Measurements from ENCODE around the gene MTHFD1L. TPM values are rescaled to one million over a fixed set of nuclear protein-coding genes. Genes with fewer than 3 reads are reported as not detected.
A peak's percentile ranks its signal among the peaks of the same experiment; 100 is the strongest.
"Not testable (repeated sequence)": the region's sequence is repeated elsewhere in the genome, so short reads cannot be mapped to it uniquely, and the experiment has no call there.

Gene MTHFD1L
- total and polyA plus RNA-seq, 2 donors (not counting 1 experiment from before 2014, with no cell fraction given) = 36.1 to 48.9 TPM

DNA sequence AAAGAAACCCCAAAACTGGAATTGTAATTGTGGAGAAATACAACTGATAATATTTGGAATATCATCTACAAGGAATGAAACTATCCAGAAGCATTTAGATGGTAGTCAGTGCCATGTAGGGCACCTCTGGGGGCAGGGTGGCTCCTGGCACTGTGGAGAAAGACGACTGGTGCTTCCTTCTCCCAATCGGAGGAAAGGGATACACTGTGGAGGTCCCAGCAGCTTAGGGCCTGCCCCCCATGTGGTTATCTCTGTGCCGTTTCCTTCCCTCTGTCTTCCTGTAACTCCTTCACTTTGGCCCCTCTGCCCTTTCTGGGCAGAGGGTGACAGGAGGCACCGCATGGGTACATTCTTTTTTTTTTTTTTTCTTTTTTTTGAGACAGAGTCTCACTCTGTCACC, 178.4 kb downstream of the MTHFD1L start:
- Histone ChIP-seq H3K27me3 (ENCODE audit: control insufficient read depth, insufficient read depth, low read length) (no peaks in the 10 kb centered on the region), H3K4me1 (ENCODE audit: control insufficient read depth, extremely low read depth, insufficient read depth, low read length) (peaks cover 13% of the 10 kb centered on the region), H2AFZ (ENCODE audit: low read length) (no peak overlapping the region), H3K36me3 (ENCODE audit: control insufficient read depth, insufficient read depth, low read length) (peaks cover under 1% of the 10 kb centered on the region), H3K4me3 (replicated peaks in 1 of 4; ENCODE audit: control extremely low read depth in 1 of 4, insufficient read depth in 1 of 4, low read depth in 3 of 4, low read length in 4 of 4) (no peak overlapping the region), H3K9me3 (ENCODE audit: control insufficient read depth, insufficient read depth, low read depth, low read length) (no peaks in the 10 kb centered on the region), H3K79me2 (ENCODE audit: control insufficient read depth, insufficient read depth, low read length) (no peaks in the 10 kb centered on the region), H3K27ac (ENCODE audit: insufficient read depth, low read length) (peak overlapping the region; percentile 78), H3K4me2 (ENCODE audit: extremely low read depth, insufficient read depth, low read length) (no peak overlapping the region), H3K9ac (ENCODE audit: insufficient read depth, low read length) (no peak overlapping the region), H4K20me1 (ENCODE audit: control insufficient read depth, extremely low read depth, insufficient read depth, low read length) (no peaks in the 10 kb centered on the region)
- no peak for TF ChIP-seq EZH2 (IDR thresholded peaks at IDR 0.05; ENCODE audit: low read length, missing control alignments)
- TF ChIP-seq, protein P1, sequence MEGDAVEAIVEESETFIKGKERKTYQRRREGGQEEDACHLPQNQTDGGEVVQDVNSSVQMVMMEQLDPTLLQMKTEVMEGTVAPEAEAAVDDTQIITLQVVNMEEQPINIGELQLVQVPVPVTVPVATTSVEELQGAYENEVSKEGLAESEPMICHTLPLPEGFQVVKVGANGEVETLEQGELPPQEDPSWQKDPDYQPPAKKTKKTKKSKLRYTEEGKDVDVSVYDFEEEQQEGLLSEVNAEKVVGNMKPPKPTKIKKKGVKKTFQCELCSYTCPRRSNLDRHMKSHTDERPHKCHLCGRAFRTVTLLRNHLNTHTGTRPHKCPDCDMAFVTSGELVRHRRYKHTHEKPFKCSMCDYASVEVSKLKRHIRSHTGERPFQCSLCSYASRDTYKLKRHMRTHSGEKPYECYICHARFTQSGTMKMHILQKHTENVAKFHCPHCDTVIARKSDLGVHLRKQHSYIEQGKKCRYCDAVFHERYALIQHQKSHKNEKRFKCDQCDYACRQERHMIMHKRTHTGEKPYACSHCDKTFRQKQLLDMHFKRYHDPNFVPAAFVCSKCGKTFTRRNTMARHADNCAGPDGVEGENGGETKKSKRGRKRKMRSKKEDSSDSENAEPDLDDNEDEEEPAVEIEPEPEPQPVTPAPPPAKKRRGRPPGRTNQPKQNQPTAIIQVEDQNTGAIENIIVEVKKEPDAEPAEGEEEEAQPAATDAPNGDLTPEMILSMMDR (conservative IDR thresholded peaks at IDR 0.05 in 1 of 2, IDR thresholded peaks at IDR 0.05 in 1 of 2; ENCODE audit: low read depth in 1 of 2, low read length in 2 of 2) = no peak
- DNase-seq (ENCODE audit: low read depth in 2 of 2) = no peak

GRCh38 chr6:151044465-151045441, 179.3 kb downstream of the MTHFD1L start:
- Histone ChIP-seq H4K20me1 (ENCODE audit: control insufficient read depth, extremely low read depth, insufficient read depth, low read length) (no peaks in the 10 kb centered on the region), H3K36me3 (ENCODE audit: control insufficient read depth, insufficient read depth, low read length) (no peaks in the 10 kb centered on the region), H3K79me2 (ENCODE audit: control insufficient read depth, insufficient read depth, low read length) (no peaks in the 10 kb centered on the region), H3K9me3 (ENCODE audit: control insufficient read depth, insufficient read depth, low read depth, low read length) (no peaks in the 10 kb centered on the region), H2AFZ (ENCODE audit: low read length) (no peak overlapping the region), H3K27me3 (ENCODE audit: control insufficient read depth, insufficient read depth, low read length) (no peaks in the 10 kb centered on the region), H3K4me2 (ENCODE audit: extremely low read depth, insufficient read depth, low read length) (no peak overlapping the region), H3K9ac (ENCODE audit: insufficient read depth, low read length) (no peak overlapping the region), H3K27ac (ENCODE audit: insufficient read depth, low read length) (peak overlapping the region; percentile 78), H3K4me3 (replicated peaks in 1 of 4; ENCODE audit: control extremely low read depth in 1 of 4, insufficient read depth in 1 of 4, low read depth in 3 of 4, low read length in 4 of 4) (no peak overlapping the region), H3K4me1 (ENCODE audit: control insufficient read depth, extremely low read depth, insufficient read depth, low read length) (peaks cover 13% of the 10 kb centered on the region)
- TF ChIP-seq EZH2 (IDR thresholded peaks at IDR 0.05; ENCODE audit: low read length, missing control alignments) = no peak
- TF ChIP-seq, protein P1 (conservative IDR thresholded peaks at IDR 0.05 in 1 of 2, IDR thresholded peaks at IDR 0.05 in 1 of 2; ENCODE audit: low read depth in 1 of 2, low read length in 2 of 2) = no peak
- DNase-seq (ENCODE audit: low read depth in 2 of 2) = peak; percentile 89 to 93

- H3K4me1 ChIP-seq (ENCODE audit: control insufficient read depth, extremely low read depth, insufficient read depth, low read length) = peaks cover 13% of the 10 kb centered on the region
- not testable (repeated sequence) for H3K4me3 ChIP-seq (replicated peaks in 1 of 4; ENCODE audit: control extremely low read depth in 1 of 4, insufficient read depth in 1 of 4, low read depth in 3 of 4, low read length in 4 of 4); H4K20me1 ChIP-seq (ENCODE audit: control insufficient read depth, extremely low read depth, insufficient read depth, low read length); H2AFZ ChIP-seq (ENCODE audit: low read length); H3K36me3 ChIP-seq (ENCODE audit: control insufficient read depth, insufficient read depth, low read length); H3K4me2 ChIP-seq (ENCODE audit: extremely low read depth, insufficient read depth, low read length); H3K27me3 ChIP-seq (ENCODE audit: control insufficient read depth, insufficient read depth, low read length); H3K9me3 ChIP-seq (ENCODE audit: control insufficient read depth, insufficient read depth, low read depth, low read length); H3K9ac ChIP-seq (ENCODE audit: insufficient read depth, low read length); H3K79me2 ChIP-seq (ENCODE audit: control insufficient read depth, insufficient read depth, low read length)
- DNase-seq (ENCODE audit: low read depth in 2 of 2) = peak; percentile 55 to 83
- H3K27ac ChIP-seq (ENCODE audit: insufficient read depth, low read length) = peak overlapping the region; percentile 78
Observed at GRCh38 chr6:151045511-151046222, 180.2 kb downstream of the MTHFD1L start.

Measured in fibroblast of lung (primary cell).